ENCODE results near the gene CDX1.

Gene CDX1

DNA sequence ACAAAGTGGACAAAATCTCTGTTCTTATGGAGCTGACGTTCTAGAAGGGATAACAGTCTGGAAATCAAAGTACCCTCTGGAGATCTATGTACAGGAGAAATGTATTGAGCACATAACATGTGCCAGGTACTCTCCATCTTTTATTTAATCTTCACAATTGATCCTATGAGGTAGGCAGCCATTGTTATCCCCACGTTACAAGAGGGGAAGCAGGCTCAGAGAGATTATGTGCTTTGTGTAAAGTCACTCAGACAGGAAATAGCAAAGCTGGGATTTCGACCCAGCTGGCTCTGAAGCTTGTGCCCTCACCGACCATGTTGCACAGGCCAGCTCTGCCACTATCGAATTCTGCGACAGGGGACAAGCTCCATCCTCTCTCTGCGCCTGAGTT is 32.4 kb upstream of the CDX1 start:
- H3K4me3 ChIP-seq (ENCODE audit: insufficient read depth, low read length, poor library complexity, severe bottlenecking): no peak overlapping the region
- no peak overlapping the region for H3K9ac ChIP-seq (ENCODE audit: low read length)
- H3K27me3 ChIP-seq (ENCODE audit: low read length): no peaks in the 10 kb centered on the region
- no peak overlapping the region for H3K4me2 ChIP-seq (ENCODE audit: low read depth, low read length, poor library complexity, severe bottlenecking)
- TF ChIP-seq, protein P1, sequence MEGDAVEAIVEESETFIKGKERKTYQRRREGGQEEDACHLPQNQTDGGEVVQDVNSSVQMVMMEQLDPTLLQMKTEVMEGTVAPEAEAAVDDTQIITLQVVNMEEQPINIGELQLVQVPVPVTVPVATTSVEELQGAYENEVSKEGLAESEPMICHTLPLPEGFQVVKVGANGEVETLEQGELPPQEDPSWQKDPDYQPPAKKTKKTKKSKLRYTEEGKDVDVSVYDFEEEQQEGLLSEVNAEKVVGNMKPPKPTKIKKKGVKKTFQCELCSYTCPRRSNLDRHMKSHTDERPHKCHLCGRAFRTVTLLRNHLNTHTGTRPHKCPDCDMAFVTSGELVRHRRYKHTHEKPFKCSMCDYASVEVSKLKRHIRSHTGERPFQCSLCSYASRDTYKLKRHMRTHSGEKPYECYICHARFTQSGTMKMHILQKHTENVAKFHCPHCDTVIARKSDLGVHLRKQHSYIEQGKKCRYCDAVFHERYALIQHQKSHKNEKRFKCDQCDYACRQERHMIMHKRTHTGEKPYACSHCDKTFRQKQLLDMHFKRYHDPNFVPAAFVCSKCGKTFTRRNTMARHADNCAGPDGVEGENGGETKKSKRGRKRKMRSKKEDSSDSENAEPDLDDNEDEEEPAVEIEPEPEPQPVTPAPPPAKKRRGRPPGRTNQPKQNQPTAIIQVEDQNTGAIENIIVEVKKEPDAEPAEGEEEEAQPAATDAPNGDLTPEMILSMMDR (IDR thresholded peaks at IDR 0.05; ENCODE audit: insufficient read depth, low read length, poor library complexity, severe bottlenecking): no peak
- TF ChIP-seq EZH2phosphoT487 (conservative IDR thresholded peaks at IDR 0.05; ENCODE audit: low read length): no peak
- H3K27ac ChIP-seq (ENCODE audit: low read depth, low read length): no peak overlapping the region
- no peaks in the 10 kb centered on the region for H3K9me3 ChIP-seq (ENCODE audit: insufficient read depth, low read length)
- no peaks in the 10 kb centered on the region for H3K36me3 ChIP-seq (ENCODE audit: low read length)
- no peaks in the 10 kb centered on the region for H3K9me2 ChIP-seq (replicated peaks; ENCODE audit: insufficient read depth, low read length)
- no peaks in the 10 kb centered on the region for H4K20me1 ChIP-seq (ENCODE audit: low read depth, low read length)
- H3F3A ChIP-seq (ENCODE audit: insufficient read depth): no peaks in the 10 kb centered on the region
- no peaks in the 10 kb centered on the region for H3K79me2 ChIP-seq (ENCODE audit: insufficient read depth, low read length)
- no peak overlapping the region for H2AFZ ChIP-seq (ENCODE audit: low read depth, low read length, severe bottlenecking)

DNA sequence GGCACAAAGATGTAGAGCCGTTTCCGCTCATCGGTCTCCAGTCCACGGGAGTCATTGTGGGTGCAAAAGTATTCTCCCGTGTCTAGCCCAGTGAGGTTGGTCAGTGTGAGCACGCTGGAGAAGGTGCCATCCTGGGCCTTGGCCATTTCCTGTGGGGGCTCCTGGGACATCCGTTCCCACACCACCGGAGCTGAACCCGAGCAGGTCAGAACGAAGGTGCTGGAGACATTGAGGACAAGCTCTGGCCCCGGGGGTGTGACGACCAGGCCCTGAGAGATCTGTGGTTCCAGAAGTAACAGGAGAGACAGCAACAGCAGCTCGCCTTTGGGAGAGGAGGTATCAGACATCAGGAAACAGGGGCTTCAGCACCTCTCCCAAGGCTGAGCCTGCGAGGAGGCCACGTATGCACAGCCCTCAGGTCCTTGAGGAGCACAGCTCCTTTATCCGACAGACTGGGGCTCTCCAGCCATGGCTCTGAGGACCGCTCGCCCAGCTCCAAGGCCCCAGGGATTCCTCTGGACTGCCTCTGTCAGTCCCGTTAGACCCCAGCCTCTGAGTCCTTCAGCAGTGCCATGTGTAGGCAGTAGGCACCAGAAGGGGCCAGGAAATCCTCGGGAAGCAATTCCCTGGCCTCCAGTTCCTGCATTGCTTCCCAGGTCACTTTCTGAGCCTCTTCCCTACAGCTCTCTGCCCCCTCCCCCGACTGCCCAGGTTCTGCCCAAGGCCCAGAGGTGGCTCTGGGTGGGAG is 30.8 kb upstream of the CDX1 start:
- H3F3A ChIP-seq (ENCODE audit: insufficient read depth): no peaks in the 10 kb centered on the region
- H3K9ac ChIP-seq (ENCODE audit: low read length): no peak overlapping the region
- H3K79me2 ChIP-seq (ENCODE audit: insufficient read depth, low read length): no peaks in the 10 kb centered on the region
- H3K27ac ChIP-seq (ENCODE audit: low read depth, low read length): no peak overlapping the region
- no peaks in the 10 kb centered on the region for H3K9me3 ChIP-seq (ENCODE audit: insufficient read depth, low read length)
- no peaks in the 10 kb centered on the region for H3K9me2 ChIP-seq (replicated peaks; ENCODE audit: insufficient read depth, low read length)
- no peak overlapping the region for H3K4me3 ChIP-seq (ENCODE audit: insufficient read depth, low read length, poor library complexity, severe bottlenecking)
- no peaks in the 10 kb centered on the region for H4K20me1 ChIP-seq (ENCODE audit: low read depth, low read length)
- H3K4me2 ChIP-seq (ENCODE audit: low read depth, low read length, poor library complexity, severe bottlenecking): no peak overlapping the region
- no peaks in the 10 kb centered on the region for H3K36me3 ChIP-seq (ENCODE audit: low read length)
- no peak overlapping the region for H2AFZ ChIP-seq (ENCODE audit: low read depth, low read length, severe bottlenecking)
- H3K27me3 ChIP-seq (ENCODE audit: low read length): no peaks in the 10 kb centered on the region
- no peak for TF ChIP-seq EZH2phosphoT487 (conservative IDR thresholded peaks at IDR 0.05; ENCODE audit: low read length)
- TF ChIP-seq, protein P1 (IDR thresholded peaks at IDR 0.05; ENCODE audit: insufficient read depth, low read length, poor library complexity, severe bottlenecking): no peak

DNA sequence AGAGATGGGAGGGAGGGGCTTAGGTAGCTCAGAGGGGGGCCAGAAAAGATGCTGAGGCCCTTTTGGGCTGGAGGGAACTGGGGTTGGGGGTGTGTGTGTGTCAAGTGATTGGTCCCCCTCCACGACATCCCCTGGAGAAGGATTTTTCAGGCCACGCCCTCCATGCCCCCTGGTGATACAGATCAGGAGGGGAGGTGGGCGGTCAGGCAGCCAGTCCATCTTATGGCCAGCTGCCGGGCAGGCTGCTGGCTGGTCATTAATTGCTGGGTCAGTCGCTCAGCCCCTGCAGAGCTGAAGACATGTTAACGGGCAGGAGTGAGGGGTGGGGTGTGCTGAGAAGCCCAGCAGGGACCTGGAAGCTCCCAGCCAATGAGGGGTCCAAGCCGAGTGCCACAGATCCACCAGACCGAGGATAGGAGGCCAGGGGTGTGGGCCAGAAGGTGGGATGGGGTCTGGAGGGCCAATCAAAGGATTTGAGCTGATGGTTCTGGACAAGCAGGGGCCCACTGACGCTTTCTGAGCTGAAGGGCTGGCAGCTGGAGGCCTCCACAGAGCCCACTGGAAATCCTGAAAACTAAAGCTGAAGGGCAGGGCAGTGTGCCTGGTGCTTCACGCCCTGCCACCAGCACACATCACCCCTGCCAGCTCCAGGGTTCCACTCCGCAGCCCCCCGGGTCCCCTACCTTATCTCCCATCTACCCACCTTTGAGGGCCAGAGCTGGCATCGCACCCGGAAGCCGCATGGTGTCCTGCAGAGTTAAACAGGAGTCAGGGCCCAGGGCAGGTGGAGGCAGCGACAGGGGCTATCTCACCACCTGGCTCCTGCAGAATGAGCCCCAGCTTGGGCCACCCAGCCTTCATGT is 30.0 kb upstream of the CDX1 start:
- H2AFZ ChIP-seq (ENCODE audit: low read depth, low read length, severe bottlenecking): no peak overlapping the region
- no peaks in the 10 kb centered on the region for H3K79me2 ChIP-seq (ENCODE audit: insufficient read depth, low read length)
- H3K36me3 ChIP-seq (ENCODE audit: low read length): no peaks in the 10 kb centered on the region
- no peaks in the 10 kb centered on the region for H4K20me1 ChIP-seq (ENCODE audit: low read depth, low read length)
- H3K27ac ChIP-seq (ENCODE audit: low read depth, low read length): no peak overlapping the region
- H3K9me3 ChIP-seq (ENCODE audit: insufficient read depth, low read length): no peaks in the 10 kb centered on the region
- TF ChIP-seq EZH2phosphoT487 (conservative IDR thresholded peaks at IDR 0.05; ENCODE audit: low read length): no peak
- TF ChIP-seq, protein P1 (IDR thresholded peaks at IDR 0.05; ENCODE audit: insufficient read depth, low read length, poor library complexity, severe bottlenecking): no peak
- H3K9ac ChIP-seq (ENCODE audit: low read length): no peak overlapping the region
- H3K4me2 ChIP-seq (ENCODE audit: low read depth, low read length, poor library complexity, severe bottlenecking): no peak overlapping the region
- no peaks in the 10 kb centered on the region for H3F3A ChIP-seq (ENCODE audit: insufficient read depth)
- no peak overlapping the region for H3K4me3 ChIP-seq (ENCODE audit: insufficient read depth, low read length, poor library complexity, severe bottlenecking)
- H3K27me3 ChIP-seq (ENCODE audit: low read length): no peaks in the 10 kb centered on the region
- H3K9me2 ChIP-seq (replicated peaks; ENCODE audit: insufficient read depth, low read length): no peaks in the 10 kb centered on the region

All from SU-DHL-6 (cell line).